A673 (cell line): ENCODE results near the gene RUSF1. TPM values are rescaled to one million over a fixed set of nuclear protein-coding genes. Genes with fewer than 3 reads are reported as not detected.

Source experiments
- BruUV-seq: library from RNA; stranded (reverse); fragments of 400-500 nt; replicated peaks from 2 replicates; lab custom pipeline; 2021; lab: Mats Ljungman, UMichigan
- CTCF ChIA-PET: fragments of 300-600 bp; sonication (Branson Sonifier 250); formaldehyde crosslinking; loops from one replicate; lab custom pipeline; 2022; ENCODE audit warnings: antibody characterized with exemption; lab: Charles Lee
- POLR2A ChIA-PET: fragments of 300-600 bp; sonication (Branson Sonifier 250); formaldehyde crosslinking; loops from one replicate; lab custom pipeline; 2022; ENCODE audit warnings: antibody characterized with exemption; ENCODE audit not compliant: low non-redundant PET; lab: Charles Lee
- DNase-seq: peaks from one replicate; pipeline ENCODE4 v3.0.0-alpha.2; 2015; ENCODE audit warnings: low spot score
- H3K27ac ChIP-seq: fragments of 200-600 bp; sonication (generic); 2 replicates; pipeline ENCODE4 v1.5.1; 2016; ENCODE audit warnings: mixed run types, low read depth, mild to moderate bottlenecking, mixed read lengths, antibody characterized with exemption, low read length; ENCODE audit not compliant: poor library complexity, severe bottlenecking
- H3K27me3 ChIP-seq: fragments of 200-600 bp; sonication (generic); replicated peaks from 2 replicates; pipeline ENCODE4 v1.6.1; 2017; ENCODE audit warnings: mixed run types, low read depth, mild to moderate bottlenecking, mixed read lengths, antibody characterized with exemption, low read length; ENCODE audit not compliant: insufficient read depth, poor library complexity
- H3K36me3 ChIP-seq: fragments of 200-600 bp; sonication (generic); 2 replicates; pipeline ENCODE4 v1.6.1; 2016; ENCODE audit warnings: mixed run types, mild to moderate bottlenecking, mixed read lengths, antibody characterized with exemption, low read length; ENCODE audit not compliant: insufficient read depth, poor library complexity, severe bottlenecking
- H3K4me1 ChIP-seq: fragments of 200-600 bp; sonication (generic); 2 replicates; pipeline ENCODE4 v1.6.1; 2017; ENCODE audit warnings: mixed run types, mild to moderate bottlenecking, mixed read lengths, antibody characterized with exemption, low read length; ENCODE audit not compliant: insufficient read depth, poor library complexity, severe bottlenecking
- H3K4me3 ChIP-seq: fragments of 200-600 bp; sonication (generic); 2 replicates; pipeline ENCODE4 v1.5.1; 2016; ENCODE audit warnings: low read depth, mixed run types, mild to moderate bottlenecking, mixed read lengths, low read length; ENCODE audit not compliant: poor library complexity, severe bottlenecking
- H3K9me3 ChIP-seq: fragments of 200-600 bp; sonication (generic); 2 replicates; pipeline ENCODE4 v1.6.1; 2016; ENCODE audit warnings: mixed run types, low read depth, mild to moderate bottlenecking, mixed read lengths, antibody characterized with exemption, low read length; ENCODE audit not compliant: poor library complexity, severe bottlenecking
- CTCF ChIP-seq: fragments of 300-800, 200-600 bp; sonication (generic); conservative IDR thresholded peaks from 2 replicates; pipeline ENCODE4 v1.5.1; 2017; ENCODE audit warnings: low read depth, mild to moderate bottlenecking, antibody characterized with exemption, low read length, moderate library complexity, mixed read lengths
- EZH2 ChIP-seq: fragments of 200-600 bp; sonication (generic); IDR thresholded peaks from 2 replicates; pipeline ENCODE4 v1.6.1; 2017; ENCODE audit warnings: borderline replicate concordance, low read depth, mild to moderate bottlenecking, mixed read lengths, antibody characterized with exemption, low read length; ENCODE audit not compliant: poor library complexity, severe bottlenecking
- intact Hi-C: fragments of 100-400 bp; cut with micrococcal nuclease; formaldehyde crosslinking; loops from one replicate; pipeline ENCODE4 v1.10.0; 2022; ENCODE audit not compliant: unreplicated experiment
- total RNA-seq: library from RNA; stranded (reverse); gene quantifications from 2 replicates; pipeline ENCODE4 v1.2.3, GENCODE V29; 2021

The RUSF1 gene
- total RNA-seq, 1 experiment from 2014 or later = 41.9 TPM

GRCh38 chr16:31472709-31473203 lies 35.4 kb downstream of the RUSF1 start:
- TF ChIP-seq EZH2 = no peak
- TF ChIP-seq CTCF = peak; percentile 75
- Histone ChIP-seq H3K4me1 (no peaks in the 10 kb centered on the region), H3K9me3 (no peaks in the 10 kb centered on the region), H3K27ac (no peak overlapping the region), H3K4me3 (peak overlapping the region; percentile 60), H3K27me3 (no peaks in the 10 kb centered on the region), H3K36me3 (no peaks in the 10 kb centered on the region)
- POLR2A ChIA-PET = no interaction called here
- no TSS peak for BruUV-seq
- peak; percentile 84 for DNase-seq
- CTCF ChIA-PET = no interaction called here
- intact Hi-C loops = no loop called here

- no peaks in the 10 kb centered on the region for H3K27me3 ChIP-seq
- ChIA-PET CTCF (interaction anchor here (0.6 kb wide), 2 partner anchors 11 to 545 kb away, joined by 4 read pairs; no protein-coding TSS in a partner anchor), POLR2A (no interaction called here)
- no peaks in the 10 kb centered on the region for H3K36me3 ChIP-seq
- BruUV-seq = no TSS peak
- intact Hi-C loops = no loop called here
- H3K4me1 ChIP-seq = no peaks in the 10 kb centered on the region
- H3K4me3 ChIP-seq = peak within 1 kb of the TSS; percentile 60
- DNase-seq = no peak
- no peak within 1 kb of the TSS for H3K27ac ChIP-seq
- TF ChIP-seq CTCF (no peak), EZH2 (no peak)
- H3K9me3 ChIP-seq = no peaks in the 10 kb centered on the region
These were observed 36.1 kb downstream of the RUSF1 start, which contains the start of gene TGFB1I1 for GRCh38 chr16:31471875-31472708. TSS of gene TGFB1I1 (plus strand) at chr16:31472152. CDS start at chr16:31472189, 37 bp downstream.

GRCh38 chr16:31471241-31471874 lies 36.8 kb downstream of the RUSF1 start:
- CTCF ChIA-PET = interaction anchor here (0.6 kb wide), 2 partner anchors 10 to 544 kb away, joined by 4 read pairs; no protein-coding TSS in a partner anchor
- Histone ChIP-seq H3K9me3 (no peaks in the 10 kb centered on the region), H3K4me3 (peak overlapping the region; percentile 60), H3K4me1 (no peaks in the 10 kb centered on the region), H3K27me3 (no peaks in the 10 kb centered on the region), H3K36me3 (no peaks in the 10 kb centered on the region), H3K27ac (no peak overlapping the region)
- TF ChIP-seq CTCF (no peak), EZH2 (no peak)
- intact Hi-C loops = no loop called here
- BruUV-seq = no TSS peak
- POLR2A ChIA-PET = no interaction called here
- no peak for DNase-seq
